Mesothelial cell of epicardium (in vitro differentiated cells): ENCODE data around the gene CD151. TPM values are rescaled to one million over a fixed set of nuclear protein-coding genes. Genes with fewer than 3 reads are reported as not detected.

Source experiments
- DNase-seq, 2 experiments: peaks; one replicate each; pipeline ENCODE4 v3.0.0; 2021; ENCODE audit warnings: low spot score in 2 of 2; ENCODE audit not compliant: unreplicated experiment in 2 of 2
- H3K27ac Mint-ChIP-seq: 2 replicates; pipeline ENCODE4 v1.8.0; 2021; ENCODE audit warnings: mixed read lengths
- H3K27me3 Mint-ChIP-seq: 2 replicates; pipeline ENCODE4 v1.8.0; 2021; ENCODE audit warnings: low read depth, mixed read lengths
- H3K36me3 Mint-ChIP-seq: 2 replicates; pipeline ENCODE4 v1.8.0; 2021; ENCODE audit warnings: mixed read lengths
- H3K4me1 Mint-ChIP-seq: 2 replicates; pipeline ENCODE4 v1.8.0; 2021; ENCODE audit warnings: mixed read lengths
- H3K4me3 Mint-ChIP-seq: 2 replicates; pipeline ENCODE4 v1.8.0; 2021; ENCODE audit warnings: mild to moderate bottlenecking, moderate library complexity, mixed read lengths
- H3K9me3 Mint-ChIP-seq: 2 replicates; pipeline ENCODE4 v1.8.0; 2021; ENCODE audit warnings: mixed read lengths
- total RNA-seq: library from RNA; stranded (reverse); gene quantifications from 3 replicates; pipeline ENCODE4 v1.2.1, GENCODE V29; 2021
- TF ChIP-seq, protein P1 (sequence below): fragments of 200-600 bp; sonication (generic); IDR thresholded peaks from one replicate; pipeline ENCODE4 v1.5.0; 2021; ENCODE audit warnings: antibody characterized with exemption; ENCODE audit not compliant: unreplicated experiment

CD151 gene
- total RNA-seq, 1 donor from 2014 or later = 125 TPM

DNA sequence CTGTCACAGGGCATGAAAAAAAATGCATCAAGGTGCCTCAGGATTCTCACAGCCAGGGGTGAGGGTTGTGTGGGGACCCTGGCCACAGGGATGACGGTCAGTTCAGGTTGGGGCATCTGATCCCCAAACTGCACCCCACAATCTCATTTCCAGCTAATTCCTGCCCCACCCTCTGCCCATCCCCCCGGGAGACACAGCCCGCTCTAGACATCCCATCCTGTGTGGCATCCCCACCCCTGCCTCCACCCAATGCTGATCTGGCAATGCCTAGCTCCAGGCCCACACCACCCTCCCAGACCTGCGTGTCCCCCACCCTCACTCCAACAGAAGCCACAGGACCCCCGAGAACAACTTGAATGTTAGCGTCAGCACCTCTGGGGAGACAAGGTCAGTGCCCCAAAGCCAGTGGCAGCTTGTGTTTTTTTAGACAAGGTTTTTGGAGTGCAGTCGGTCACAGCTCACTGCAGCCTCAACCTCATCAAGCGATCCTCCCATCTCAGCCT is 35.2 kb downstream of the CD151 start:
- no peaks in the 10 kb centered on the region for H3K27me3 Mint-ChIP-seq
- H3K36me3 Mint-ChIP-seq = peaks cover 4% of the 10 kb centered on the region
- TF ChIP-seq, protein P1, sequence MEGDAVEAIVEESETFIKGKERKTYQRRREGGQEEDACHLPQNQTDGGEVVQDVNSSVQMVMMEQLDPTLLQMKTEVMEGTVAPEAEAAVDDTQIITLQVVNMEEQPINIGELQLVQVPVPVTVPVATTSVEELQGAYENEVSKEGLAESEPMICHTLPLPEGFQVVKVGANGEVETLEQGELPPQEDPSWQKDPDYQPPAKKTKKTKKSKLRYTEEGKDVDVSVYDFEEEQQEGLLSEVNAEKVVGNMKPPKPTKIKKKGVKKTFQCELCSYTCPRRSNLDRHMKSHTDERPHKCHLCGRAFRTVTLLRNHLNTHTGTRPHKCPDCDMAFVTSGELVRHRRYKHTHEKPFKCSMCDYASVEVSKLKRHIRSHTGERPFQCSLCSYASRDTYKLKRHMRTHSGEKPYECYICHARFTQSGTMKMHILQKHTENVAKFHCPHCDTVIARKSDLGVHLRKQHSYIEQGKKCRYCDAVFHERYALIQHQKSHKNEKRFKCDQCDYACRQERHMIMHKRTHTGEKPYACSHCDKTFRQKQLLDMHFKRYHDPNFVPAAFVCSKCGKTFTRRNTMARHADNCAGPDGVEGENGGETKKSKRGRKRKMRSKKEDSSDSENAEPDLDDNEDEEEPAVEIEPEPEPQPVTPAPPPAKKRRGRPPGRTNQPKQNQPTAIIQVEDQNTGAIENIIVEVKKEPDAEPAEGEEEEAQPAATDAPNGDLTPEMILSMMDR = no peak
- H3K4me1 Mint-ChIP-seq = peaks cover 6% of the 10 kb centered on the region
- no peaks in the 10 kb centered on the region for H3K9me3 Mint-ChIP-seq
- H3K4me3 Mint-ChIP-seq = no peak overlapping the region
- DNase-seq = no peak
- no peak overlapping the region for H3K27ac Mint-ChIP-seq

DNA sequence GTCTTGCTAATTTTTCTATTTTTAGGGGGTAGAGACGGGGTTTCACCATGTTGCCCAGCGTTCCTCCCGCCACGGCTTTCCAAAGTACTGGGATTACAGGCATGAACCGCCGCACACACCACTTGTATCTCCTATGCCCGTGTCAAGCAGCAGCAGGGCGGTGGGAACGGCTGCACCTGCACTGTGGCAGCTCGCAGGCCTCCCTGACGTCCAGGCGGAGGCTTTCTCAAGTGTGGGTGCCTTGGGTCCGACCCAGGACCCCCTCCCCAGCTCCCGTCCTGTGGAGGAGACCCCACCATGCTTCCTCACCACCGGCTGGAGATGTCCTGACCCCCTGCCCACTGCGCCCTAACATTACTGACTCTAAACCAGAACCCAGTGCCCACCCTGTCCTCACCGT is 35.6 kb downstream of the CD151 start:
- peaks cover 4% of the 10 kb centered on the region for H3K36me3 Mint-ChIP-seq
- no peak overlapping the region for H3K27ac Mint-ChIP-seq
- H3K27me3 Mint-ChIP-seq = no peaks in the 10 kb centered on the region
- H3K4me3 Mint-ChIP-seq = no peak overlapping the region
- no peak for DNase-seq
- TF ChIP-seq, protein P1 = no peak
- no peaks in the 10 kb centered on the region for H3K9me3 Mint-ChIP-seq
- peaks cover 1% of the 10 kb centered on the region for H3K4me1 Mint-ChIP-seq

DNA sequence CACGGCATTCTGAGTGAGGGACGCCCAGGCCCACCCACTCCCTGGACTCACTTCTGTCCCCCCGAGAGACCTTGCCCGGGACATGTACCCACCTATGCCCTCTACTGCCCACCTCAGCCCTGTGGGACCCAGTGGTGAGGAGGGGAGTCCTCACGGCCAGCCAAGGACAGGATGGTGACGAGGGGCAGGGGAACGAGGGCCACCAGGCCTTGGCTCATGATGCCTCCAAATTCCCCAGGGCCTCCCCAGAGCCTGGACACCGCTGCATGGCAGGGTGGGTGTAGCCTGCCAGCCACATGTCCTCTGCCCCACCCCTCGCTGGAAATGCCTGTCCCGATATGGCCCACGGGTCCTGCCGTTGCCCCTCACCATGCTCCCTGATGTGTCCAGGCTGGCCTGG is 36.0 kb downstream of the CD151 start:
- DNase-seq = no peak
- no peaks in the 10 kb centered on the region for H3K9me3 Mint-ChIP-seq
- H3K4me1 Mint-ChIP-seq = no peaks in the 10 kb centered on the region
- TF ChIP-seq, protein P1 = no peak
- H3K27ac Mint-ChIP-seq = no peak overlapping the region
- H3K27me3 Mint-ChIP-seq = no peaks in the 10 kb centered on the region
- H3K4me3 Mint-ChIP-seq = no peak overlapping the region
- peaks cover 8% of the 10 kb centered on the region for H3K36me3 Mint-ChIP-seq

DNA sequence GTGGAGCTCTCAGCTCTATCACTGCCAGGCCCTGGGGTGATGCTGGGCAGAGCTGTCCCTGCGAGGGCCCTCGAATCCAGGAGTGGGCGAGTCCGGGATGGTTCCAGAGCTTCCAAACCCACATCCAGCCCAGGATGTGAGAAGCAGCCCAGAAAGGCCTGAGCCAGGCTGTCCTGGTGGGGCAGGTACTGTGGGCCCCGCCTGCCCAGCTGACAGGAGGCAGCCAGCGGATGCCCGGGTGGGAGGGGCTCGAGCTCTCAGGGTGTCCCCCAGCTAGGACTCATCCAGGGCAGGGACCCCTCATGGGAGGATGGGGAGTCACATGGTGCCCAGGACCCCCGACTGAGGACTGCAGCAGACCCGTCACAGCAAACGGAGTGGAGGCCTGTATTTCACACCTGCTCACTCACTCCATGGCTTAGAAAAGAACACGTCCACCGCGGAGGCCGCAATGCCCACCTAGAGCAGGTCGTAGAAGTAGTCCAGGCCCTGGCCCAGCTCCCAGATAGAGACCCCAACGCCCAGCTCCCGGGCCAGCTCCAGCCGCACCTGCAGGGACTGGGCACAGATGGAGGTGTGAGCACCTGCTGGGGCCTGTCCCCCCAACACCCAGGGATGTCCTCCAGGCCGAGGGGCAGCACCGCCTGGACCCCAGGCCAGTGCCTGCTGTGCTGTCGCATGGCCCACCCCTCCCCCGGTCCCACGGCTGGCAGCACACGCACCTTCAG is 36.8 kb downstream of the CD151 start:
- DNase-seq = no peak
- Mint-ChIP-seq H3K4me3 (no peak overlapping the region), H3K27ac (no peak overlapping the region), H3K36me3 (peaks cover 10% of the 10 kb centered on the region), H3K9me3 (no peaks in the 10 kb centered on the region), H3K27me3 (no peaks in the 10 kb centered on the region), H3K4me1 (no peaks in the 10 kb centered on the region)
- TF ChIP-seq, protein P1 = no peak

DNA sequence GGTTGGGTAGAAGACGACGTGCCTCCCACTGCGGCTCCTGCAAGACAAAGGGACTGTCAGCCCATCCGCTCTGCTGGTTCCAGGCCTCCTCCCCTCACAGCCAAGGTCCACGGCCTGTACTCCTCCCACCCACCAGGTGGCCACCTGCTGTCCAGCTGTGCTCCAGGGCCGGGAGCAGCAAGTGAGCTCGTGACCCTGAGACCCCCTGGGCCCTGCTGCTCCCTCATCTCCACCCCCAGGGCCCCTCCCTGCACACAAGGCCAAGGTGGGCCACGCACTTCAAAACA is 37.3 kb downstream of the CD151 start:
- TF ChIP-seq, protein P1 = peak; percentile 17
- Mint-ChIP-seq H3K27ac (no peak overlapping the region), H3K4me1 (no peaks in the 10 kb centered on the region), H3K9me3 (no peaks in the 10 kb centered on the region), H3K4me3 (no peak overlapping the region), H3K27me3 (no peaks in the 10 kb centered on the region), H3K36me3 (peaks cover 11% of the 10 kb centered on the region)
- DNase-seq = no peak
